CD4-positive, alpha-beta T cell treated with Interleukin-2 at 100 ng/mL for 4 hours (primary cell): ENCODE measurements around the gene RUVBL1.

Experiments used
- DNase-seq: peaks from one replicate; pipeline ENCODE4 v3.0.0-alpha.2; 2020; ENCODE audit warnings: low spot score

RUVBL1 gene

GRCh38 chr3:128066676-128067075 lies 56.9 kb downstream of the RUVBL1 start:
- DNase-seq = no peak

- DNase-seq = no peak
These were observed 57.5 kb downstream of the RUVBL1 start for GRCh38 chr3:128066114-128066513.

- DNase-seq = no peak
These were observed 58.6 kb downstream of the RUVBL1 start for GRCh38 chr3:128064962-128065361.

GRCh38 chr3:128063865-128064264 lies 59.7 kb downstream of the RUVBL1 start:
- DNase-seq = no peak

- DNase-seq = no peak
These were observed 61.4 kb downstream of the RUVBL1 start for GRCh38 chr3:128062033-128062745.

- DNase-seq = no peak
These were observed 62.9 kb downstream of the RUVBL1 start for GRCh38 chr3:128060473-128061381.

- no peak for DNase-seq
These were observed 67.4 kb downstream of the RUVBL1 start for GRCh38 chr3:128056258-128056657.

- no peak for DNase-seq
These were observed 69.2 kb downstream of the RUVBL1 start for GRCh38 chr3:128054367-128054766.

- no peak for DNase-seq
These were observed 70.0 kb downstream of the RUVBL1 start for GRCh38 chr3:128053614-128054013.

- DNase-seq = no peak
These were observed 70.8 kb downstream of the RUVBL1 start for GRCh38 chr3:128052595-128053351.

GRCh38 chr3:128051837-128052594 lies 71.6 kb downstream of the RUVBL1 start, which contains the start of gene SEC61A1:
Gene SEC61A1 (plus strand): TSS chr3:128052437. CDS start chr3:128052553, 116 bp downstream.
- peak; percentile 95 for DNase-seq

GRCh38 chr3:128051459-128051836 lies 72.2 kb downstream of the RUVBL1 start:
- no peak for DNase-seq

- DNase-seq = no peak
These were observed 73.0 kb downstream of the RUVBL1 start for GRCh38 chr3:128050597-128050996.

- no peak for DNase-seq
These were observed 82.3 kb downstream of the RUVBL1 start for GRCh38 chr3:128041344-128041743.

GRCh38 chr3:128040660-128041059 lies 83.0 kb downstream of the RUVBL1 start:
- DNase-seq = no peak

GRCh38 chr3:128040041-128040440 lies 83.6 kb downstream of the RUVBL1 start:
- DNase-seq = no peak

- no peak for DNase-seq
These were observed 87.5 kb downstream of the RUVBL1 start for GRCh38 chr3:128036119-128036518.

- no peak for DNase-seq
These were observed 90.5 kb downstream of the RUVBL1 start for GRCh38 chr3:128033102-128033501.
